ENCODE results near the gene SDCBP2.
"Not testable (repeated sequence)": the region's sequence is repeated elsewhere in the genome, so short reads cannot be mapped to it uniquely, and the experiment has no call there.

SDCBP2 gene

DNA sequence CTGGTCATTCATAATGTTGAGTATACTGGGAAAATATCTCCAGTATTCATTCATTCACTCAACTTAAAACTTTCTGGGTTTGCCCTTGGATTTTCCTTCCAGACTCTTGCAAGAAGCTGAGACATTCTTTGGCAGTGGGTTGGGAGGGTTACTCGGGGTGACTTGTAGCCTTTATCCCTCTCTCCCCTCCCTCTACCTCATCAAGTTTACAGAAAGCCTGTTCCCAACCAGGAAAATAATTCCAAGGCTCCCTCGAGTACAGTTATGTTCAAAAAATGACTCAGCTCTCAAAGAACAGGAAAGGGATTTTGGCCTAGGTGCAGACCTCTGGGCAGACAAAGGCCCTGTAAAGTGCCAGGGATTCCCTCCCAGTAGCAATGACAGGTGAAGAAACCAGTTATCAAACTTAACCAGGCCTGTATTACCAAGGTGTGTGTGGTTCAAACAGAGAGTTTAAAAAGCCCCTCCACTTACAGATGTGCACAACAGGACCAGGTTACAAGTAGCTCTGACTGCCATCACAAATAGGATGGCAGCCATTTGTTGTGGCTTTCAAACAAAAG, 41.7 kb upstream of the SDCBP2 start:
- no peak for TF ChIP-seq POLR2A (IDR thresholded peaks at IDR 0.05; ENCODE audit: low read length)
- no peak for TF ChIP-seq GATA1 (IDR thresholded peaks at IDR 0.05; ENCODE audit: low read depth, low read length)

DNA sequence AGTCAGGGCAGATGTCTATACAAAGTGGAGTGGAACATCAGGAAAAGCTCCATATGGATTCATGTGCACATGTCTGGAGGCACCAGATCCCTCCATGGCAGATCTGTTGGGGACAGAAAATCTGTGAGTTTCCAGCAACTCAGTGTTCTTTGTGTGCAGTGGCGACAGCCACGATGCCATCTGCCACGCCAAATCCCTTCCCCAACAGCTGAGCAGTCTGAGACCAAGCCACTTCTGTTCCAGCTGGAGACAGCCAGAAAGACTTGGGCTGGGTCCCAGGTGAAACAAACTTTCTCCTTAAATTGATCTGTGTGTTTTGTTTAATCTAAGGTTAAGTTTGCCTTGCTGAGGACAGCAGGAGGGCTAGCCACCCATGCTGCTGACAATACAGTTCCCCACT, 41.0 kb upstream of the SDCBP2 start:
- no peak for DNase-seq
- TF ChIP-seq POLR2A (IDR thresholded peaks at IDR 0.05; ENCODE audit: low read length), result no peak
- TF ChIP-seq GATA1 (IDR thresholded peaks at IDR 0.05; ENCODE audit: low read depth, low read length), result no peak

More for the DNA sequence above, 41.7 kb upstream of the SDCBP2 start:
- no peak for DNase-seq

DNA sequence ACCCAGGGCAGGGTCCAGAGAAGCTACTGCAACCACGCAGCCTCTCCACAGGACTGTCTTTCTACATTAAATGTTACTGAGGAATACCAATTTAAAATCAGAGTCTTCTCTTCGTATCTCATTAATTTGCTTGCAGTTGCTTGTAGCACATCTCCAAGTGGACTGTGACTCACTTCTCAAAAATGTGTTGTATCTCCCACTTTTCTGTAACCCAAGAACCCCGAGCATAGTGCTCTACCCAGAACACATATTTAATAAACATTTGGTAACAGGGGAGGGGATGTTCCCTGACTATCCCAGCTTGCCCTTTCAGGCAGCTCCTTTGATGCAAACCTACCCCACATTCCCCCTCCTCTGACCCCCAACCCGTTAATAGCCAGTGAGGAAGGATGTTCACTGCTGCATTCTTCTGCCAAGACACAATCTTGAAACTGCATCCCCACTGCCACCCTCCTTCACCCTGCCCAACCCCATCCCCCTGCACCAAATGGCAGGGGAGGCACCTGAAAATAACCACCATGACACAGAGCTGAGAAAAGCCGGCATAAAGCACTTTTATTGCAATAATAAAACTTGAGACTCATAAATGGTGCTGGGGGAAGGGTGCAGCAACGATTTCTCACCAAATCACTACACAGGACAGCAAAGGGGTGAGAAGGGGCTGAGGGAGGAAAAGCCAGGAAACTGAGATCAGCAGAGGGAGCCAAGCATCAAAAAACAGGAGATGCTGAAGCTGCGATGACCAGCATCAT, 39.7 kb upstream of the SDCBP2 start:
- no peak for DNase-seq
- no peak for TF ChIP-seq GATA1 (IDR thresholded peaks at IDR 0.05; ENCODE audit: low read depth, low read length)
- no peak for TF ChIP-seq POLR2A (IDR thresholded peaks at IDR 0.05; ENCODE audit: low read length)

DNA sequence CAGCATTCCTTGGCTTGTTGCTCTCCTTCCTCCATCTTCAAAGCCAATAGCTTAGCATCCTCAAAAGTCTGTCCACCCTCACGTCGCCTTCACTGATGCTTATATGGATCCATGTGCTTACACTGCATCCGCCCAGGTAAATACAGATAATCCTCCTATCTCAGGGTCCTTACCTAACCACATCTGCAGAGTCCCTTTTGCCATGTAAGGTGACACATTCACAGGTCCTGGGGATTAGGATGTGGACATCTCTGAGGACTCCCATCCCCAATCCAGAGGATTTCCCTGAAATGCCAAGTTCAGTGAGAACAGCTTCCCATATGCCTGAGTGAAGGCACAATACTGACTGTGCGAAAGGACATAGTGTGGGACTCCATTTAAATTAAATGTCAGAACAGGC, 38.5 kb upstream of the SDCBP2 start:
- DNase-seq, result no peak

DNA sequence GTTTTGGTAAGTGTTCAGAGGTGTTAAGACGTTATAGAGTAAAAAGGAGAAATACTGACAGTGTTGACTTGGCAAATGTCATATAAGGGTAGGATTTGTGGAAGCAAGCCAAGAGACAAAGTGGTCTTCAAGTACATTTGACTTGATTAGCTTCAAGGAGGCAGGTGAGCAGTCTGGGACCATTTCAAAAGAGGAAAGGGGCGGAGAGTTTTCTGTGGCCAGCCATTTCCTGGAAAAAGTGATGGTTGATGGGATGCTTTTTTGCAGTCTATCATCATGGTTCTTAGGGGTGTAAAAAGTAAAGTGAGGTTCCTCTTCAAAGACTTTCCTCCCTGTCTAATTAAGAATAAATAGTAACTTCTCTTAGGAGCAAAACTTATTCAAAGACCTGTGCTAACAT, 35.2 kb upstream of the SDCBP2 start:
- no peak for DNase-seq
- TF ChIP-seq GATA1 (IDR thresholded peaks at IDR 0.05; ENCODE audit: low read depth, low read length) (no peak), POLR2A (IDR thresholded peaks at IDR 0.05; ENCODE audit: low read length) (no peak)

More for the DNA sequence above, 38.5 kb upstream of the SDCBP2 start:
- TF ChIP-seq POLR2A (IDR thresholded peaks at IDR 0.05; ENCODE audit: low read length) (no peak), GATA1 (IDR thresholded peaks at IDR 0.05; ENCODE audit: low read depth, low read length) (no peak)

DNA sequence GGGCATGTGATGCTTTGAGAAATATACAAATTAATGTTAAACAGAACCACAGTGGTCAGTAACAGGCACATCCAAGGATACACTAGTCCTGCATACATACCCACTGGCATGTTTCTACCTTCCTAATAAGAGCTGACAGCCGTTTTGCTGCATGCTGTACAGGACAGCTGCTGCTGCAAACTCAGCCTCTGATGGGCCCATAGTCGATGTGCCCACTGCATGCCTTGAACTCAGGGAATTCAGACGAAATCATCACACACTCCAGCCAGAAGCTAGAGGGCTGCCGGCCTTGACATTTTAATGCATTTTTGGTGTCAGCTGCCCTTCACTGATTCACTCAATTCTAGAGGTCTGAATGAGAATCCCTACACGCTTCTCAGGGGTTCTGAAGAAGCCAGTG, 34.6 kb upstream of the SDCBP2 start:
- DNase-seq, result no peak
- TF ChIP-seq GATA1 (IDR thresholded peaks at IDR 0.05; ENCODE audit: low read depth, low read length), result no peak
- no peak for TF ChIP-seq POLR2A (IDR thresholded peaks at IDR 0.05; ENCODE audit: low read length)

DNA sequence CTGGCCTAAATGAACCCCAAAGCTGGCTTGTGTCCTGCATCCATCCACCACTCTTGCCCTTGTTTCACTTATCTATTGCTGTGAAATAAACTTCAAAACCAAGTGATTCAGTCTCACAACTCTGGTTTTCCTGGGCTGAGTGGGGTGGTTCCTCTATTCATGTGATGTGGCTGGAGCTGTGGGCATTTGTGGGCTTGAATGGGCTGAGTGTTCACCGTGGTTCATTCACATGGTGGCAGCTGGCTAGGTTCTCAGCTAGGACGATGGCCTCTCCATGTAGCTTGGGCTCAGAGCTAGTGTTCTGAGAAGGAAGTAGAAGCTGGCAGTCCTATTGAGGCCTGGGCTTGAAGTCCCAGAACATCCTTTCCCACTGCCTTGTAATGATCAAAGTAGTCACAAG, 33.5 kb upstream of the SDCBP2 start:
- no peak for DNase-seq
- no peak for TF ChIP-seq POLR2A (IDR thresholded peaks at IDR 0.05; ENCODE audit: low read length)
- TF ChIP-seq GATA1 (IDR thresholded peaks at IDR 0.05; ENCODE audit: low read depth, low read length), result no peak

DNA sequence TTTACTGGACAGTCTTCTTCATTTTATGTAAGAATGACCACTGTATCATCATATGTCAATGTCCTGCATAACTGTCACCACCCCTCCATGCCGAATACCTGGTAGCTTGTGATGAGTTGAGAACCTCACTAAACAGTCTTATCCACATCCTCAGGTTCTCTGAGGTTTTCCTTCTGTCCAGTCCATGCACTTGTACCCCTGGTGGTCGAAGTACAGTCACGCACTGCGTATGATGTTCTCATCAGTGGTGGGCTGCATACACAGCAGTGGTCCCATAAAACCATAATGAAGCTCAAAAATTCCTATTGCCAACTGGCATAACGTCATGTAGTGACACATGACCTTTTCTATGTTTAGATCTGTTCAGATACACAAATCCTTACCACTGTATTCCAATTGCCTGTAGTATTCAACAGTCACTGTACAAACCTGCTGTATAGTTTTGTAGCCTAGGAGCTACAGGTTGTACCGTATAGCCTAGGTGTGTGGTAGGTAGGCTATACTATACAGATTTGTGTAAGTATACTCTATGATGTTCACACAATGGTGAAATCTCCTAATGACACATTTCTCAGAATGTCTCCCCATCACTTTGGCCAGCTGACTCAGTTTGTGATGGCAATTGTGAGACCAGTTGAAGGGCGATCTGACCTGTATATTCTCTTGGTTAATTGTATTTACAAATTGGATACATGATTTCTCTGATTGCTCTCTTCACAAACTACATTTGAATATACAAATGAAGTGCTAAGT, 31.3 kb upstream of the SDCBP2 start:
- TF ChIP-seq GATA1 (IDR thresholded peaks at IDR 0.05; ENCODE audit: low read depth, low read length), result no peak
- no peak for TF ChIP-seq POLR2A (IDR thresholded peaks at IDR 0.05; ENCODE audit: low read length)

DNA sequence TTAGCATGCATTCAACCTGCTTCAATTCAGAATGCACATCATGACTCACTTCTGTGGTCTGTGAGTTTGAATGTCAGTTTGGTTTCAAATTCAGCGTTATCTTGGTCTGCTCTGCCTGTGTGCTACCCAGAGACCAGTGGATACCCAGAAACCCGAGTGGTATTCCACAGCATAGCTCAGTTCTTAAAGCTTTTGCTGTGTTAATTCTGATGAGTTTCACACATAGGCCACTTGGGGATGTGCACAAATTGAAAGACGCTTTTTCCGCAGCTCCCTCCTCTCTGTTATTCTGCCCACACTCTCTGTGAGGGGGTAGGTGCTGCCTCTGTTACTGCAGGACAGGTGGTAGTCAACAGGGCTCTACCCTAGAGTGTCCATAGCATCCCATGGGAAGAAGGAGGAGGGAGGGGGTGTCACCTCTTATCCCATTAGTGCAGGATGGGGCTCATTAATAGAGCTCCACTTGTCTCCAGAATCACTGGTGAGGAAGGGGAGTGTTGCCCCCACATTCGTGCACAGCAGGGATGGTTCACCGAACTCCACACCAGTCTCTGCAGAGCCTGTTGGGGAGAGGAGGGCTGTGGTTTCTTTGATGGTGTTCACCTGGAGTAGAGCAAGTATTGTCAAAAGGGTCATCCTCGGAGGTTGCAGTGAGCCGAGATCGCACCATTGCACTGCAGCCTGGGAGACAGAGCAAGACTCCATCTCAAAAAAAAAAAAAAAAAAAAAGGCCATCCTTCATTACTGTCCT, 29.2 kb upstream of the SDCBP2 start:
- DNase-seq, result no peak
- TF ChIP-seq GATA1 (IDR thresholded peaks at IDR 0.05; ENCODE audit: low read depth, low read length) (no peak), POLR2A (IDR thresholded peaks at IDR 0.05; ENCODE audit: low read length) (no peak)

More for the DNA sequence above, 31.3 kb upstream of the SDCBP2 start:
- DNase-seq, result no peak

DNA sequence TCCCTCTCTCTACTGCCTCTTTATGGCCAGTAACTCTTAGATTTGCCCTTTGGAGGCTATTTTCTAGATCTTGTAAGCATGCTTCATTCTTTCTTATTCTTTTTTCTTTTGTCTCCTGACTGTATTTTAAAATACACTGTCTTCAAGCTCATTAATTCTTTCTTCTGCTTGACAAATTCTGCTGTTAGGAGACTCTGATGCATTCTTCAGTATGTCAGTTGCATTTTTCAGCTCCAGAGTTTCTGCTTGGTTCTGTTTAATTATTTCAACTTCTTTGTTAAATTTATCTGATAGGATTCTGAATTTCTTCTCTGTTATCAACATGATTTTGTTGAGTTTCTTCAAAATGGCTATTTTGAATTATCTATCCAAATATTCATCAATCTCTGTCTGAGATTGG, 25.0 kb upstream of the SDCBP2 start:
- DNase-seq, result no peak

DNA sequence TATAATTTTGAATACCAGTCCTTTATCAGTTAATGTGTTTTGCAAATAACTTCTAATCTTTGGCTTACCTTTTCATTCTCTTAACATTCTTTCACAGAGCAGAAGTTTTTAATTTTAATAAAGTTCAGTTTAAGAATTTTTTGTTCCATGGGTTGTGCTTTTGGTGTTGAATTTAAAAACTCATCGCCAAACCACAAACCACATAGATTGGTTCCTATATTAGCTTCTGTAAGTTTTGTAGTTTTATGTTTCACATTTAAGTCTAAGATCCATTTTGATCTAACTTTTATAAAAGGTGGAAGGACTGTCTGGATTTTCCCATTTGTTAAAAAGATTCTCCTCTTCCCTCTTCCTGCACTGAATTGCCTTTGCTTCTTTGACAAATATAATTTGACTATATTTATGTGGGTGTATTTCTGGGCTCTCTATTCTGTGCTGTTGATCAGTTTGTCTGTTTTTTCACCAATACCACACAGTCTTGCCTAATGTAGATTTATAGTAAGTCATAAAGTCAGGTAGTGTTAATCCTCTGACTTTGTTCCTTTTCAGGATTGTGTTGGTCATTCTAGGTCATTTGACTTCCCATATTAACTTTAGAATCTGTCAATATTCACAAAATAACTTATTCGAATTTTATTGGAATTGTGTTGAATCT, 17.5 kb upstream of the SDCBP2 start:
- no peak for DNase-seq
- TF ChIP-seq GATA1 (IDR thresholded peaks at IDR 0.05; ENCODE audit: low read depth, low read length) (no peak), POLR2A (IDR thresholded peaks at IDR 0.05; ENCODE audit: low read length) (no peak)

More for the DNA sequence above, 25.0 kb upstream of the SDCBP2 start:
- TF ChIP-seq GATA1 (IDR thresholded peaks at IDR 0.05; ENCODE audit: low read depth, low read length), result no peak
- no peak for TF ChIP-seq POLR2A (IDR thresholded peaks at IDR 0.05; ENCODE audit: low read length)

DNA sequence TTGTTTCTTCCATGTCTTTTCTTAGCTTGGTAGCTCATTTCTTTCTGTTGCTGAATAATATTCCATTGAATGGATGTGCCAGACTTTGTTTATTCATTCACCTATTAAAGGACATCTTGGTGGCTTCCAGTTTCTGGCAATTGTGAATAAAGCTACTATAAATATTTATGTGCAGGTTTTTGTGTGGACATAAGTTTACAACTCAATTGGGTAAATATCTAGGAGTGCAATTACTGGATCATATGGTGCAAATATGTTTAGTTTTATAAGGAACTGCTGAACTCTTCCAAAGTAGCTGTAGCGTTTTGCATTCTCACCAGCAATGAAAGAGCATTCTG, 16.8 kb upstream of the SDCBP2 start:
- no peak for TF ChIP-seq POLR2A (IDR thresholded peaks at IDR 0.05; ENCODE audit: low read length)
- no peak for TF ChIP-seq GATA1 (IDR thresholded peaks at IDR 0.05; ENCODE audit: low read depth, low read length)
- DNase-seq, result no peak

DNA sequence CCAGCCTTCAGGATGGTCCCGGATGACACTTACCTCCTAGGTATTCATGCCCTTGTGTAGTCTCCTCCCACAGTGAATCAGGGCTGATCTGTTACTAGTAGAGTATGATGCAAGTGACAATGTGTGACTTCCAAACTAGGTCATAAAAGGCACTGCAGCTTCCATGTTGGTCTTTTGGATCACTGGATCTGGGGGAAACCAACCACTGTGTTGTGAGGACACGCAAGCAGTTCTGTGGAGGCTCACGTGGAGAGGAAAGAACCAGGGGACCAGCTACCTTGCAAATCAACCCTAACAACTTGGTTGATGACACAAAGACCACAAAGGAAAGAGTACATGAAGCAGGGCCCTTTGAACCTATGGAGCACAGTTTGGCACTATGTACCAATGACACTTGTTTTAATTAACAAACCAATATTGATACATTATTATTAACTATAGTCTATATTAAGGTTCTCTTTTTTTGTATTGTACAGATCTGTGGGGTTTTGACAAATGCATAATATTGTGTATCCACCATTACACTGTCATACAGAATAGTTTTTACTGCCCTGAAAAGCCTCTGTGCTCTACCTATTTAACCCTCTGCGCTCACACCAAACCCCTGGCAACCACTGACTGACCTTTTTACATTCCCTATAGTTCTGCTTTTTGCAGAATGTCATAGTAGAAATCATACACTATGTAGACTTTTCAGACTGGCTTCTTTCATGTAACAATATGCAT, 16.3 kb upstream of the SDCBP2 start:
- TF ChIP-seq POLR2A (IDR thresholded peaks at IDR 0.05; ENCODE audit: low read length) (no peak), GATA1 (IDR thresholded peaks at IDR 0.05; ENCODE audit: low read depth, low read length) (no peak)
- no peak for DNase-seq

DNA sequence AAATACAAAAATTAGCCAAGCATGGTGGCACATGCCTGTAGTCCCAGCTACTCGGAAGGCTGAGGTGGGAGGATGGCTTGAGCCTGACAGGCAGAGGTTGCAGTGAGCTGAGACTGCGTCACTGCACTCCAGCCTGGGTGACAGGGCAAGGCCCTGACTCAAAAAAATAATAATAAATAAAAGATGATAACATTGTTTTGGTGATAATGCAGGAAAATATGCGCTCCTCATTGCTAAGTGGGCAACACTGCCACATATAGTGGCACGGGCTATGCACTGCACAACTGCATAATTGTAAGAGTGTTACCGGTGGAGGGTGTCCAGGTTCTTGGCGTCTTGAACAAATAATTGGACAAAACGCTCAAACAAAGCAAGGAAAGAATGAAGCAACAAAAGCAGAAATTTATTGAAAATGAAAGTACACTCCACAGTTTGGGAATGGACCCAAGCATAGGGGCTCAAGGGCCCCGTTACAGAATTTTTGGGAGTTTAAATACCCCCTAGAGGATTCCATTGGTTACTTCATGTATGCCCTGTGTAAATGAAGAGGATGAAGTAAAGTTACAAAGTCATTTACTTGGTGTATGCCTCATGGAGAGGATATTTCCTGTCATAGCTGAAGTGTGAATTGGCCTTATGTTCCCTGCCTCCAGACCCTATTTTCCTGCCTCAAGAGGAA, 14.6 kb upstream of the SDCBP2 start:
- DNase-seq, result not testable (repeated sequence)
